SU-DHL-6 (cell line): ENCODE data around the gene ZNF134.

Source experiments
- CTCF ChIP-seq: fragments of 200-600 bp; sonication (generic); IDR thresholded peaks from one replicate; pipeline ENCODE4 v1.5.1; 2017; ENCODE audit warnings: antibody characterized with exemption, mild to moderate bottlenecking, low read length, moderate library complexity; ENCODE audit not compliant: insufficient read depth, poor library complexity, severe bottlenecking
- EZH2phosphoT487 ChIP-seq: fragments of 200-600 bp; sonication (generic), shearing (Covaris generic); conservative IDR thresholded peaks from 2 replicates; pipeline ENCODE4 v1.6.1; 2018; ENCODE audit warnings: mild to moderate bottlenecking, antibody characterized with exemption, low read length, moderate library complexity, mixed read lengths

DNA sequence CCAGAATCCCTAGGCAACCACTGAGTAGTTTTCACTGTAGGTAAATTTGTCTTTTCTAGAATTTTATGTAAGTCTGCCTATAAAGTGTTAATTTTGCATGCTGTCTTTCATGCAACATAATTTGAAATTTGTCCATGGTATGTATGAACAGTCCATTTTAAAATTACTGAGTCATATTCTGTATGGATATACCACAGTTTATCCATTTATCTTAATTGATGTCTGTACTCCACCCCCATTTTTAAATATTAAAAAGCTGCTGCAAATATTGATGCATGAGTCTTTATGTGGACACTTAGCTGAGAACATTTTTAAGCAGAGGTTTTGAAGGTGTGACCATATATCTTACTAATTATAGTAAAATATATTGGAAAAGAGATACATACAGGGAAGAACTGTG, 9.0 kb downstream of the ZNF134 start:
- TF ChIP-seq CTCF = no peak
- no peak for TF ChIP-seq EZH2phosphoT487
